K562 (cell line): ENCODE measurements around the gene LGALS12.

ENCODE experiments used
- NFXL1 ChIP-seq: fragments of 450-650 bp; formaldehyde crosslinking; IDR thresholded peaks from 2 replicates; pipeline ENCODE4 v1.4.0; 2021; ENCODE audit warnings: mild to moderate bottlenecking
- ZBTB8A ChIP-seq: fragments of 450-650 bp; IDR thresholded peaks from 2 replicates; pipeline ENCODE4 v1.6.1; 2018; ENCODE audit warnings: mild to moderate bottlenecking, moderate library complexity; ENCODE audit not compliant: partially characterized antibody
- TF ChIP-seq, protein P1 (sequence below), 3 experiments: IDR thresholded peaks in 2 of 3; conservative IDR thresholded peaks in 1 of 3; 2 replicates each; pipeline ENCODE4 v1.5.1; 2011 to 2012; ENCODE audit warnings: low read length in 3 of 3, mild to moderate bottlenecking in 3 of 3, control low read depth in 2 of 3, improper control_type of control experiment in 1 of 3, inconsistent platforms in 1 of 3, low read depth in 1 of 3, mixed read lengths in 1 of 3, moderate library complexity in 1 of 3; ENCODE audit not compliant: insufficient read depth in 2 of 3

DNA sequence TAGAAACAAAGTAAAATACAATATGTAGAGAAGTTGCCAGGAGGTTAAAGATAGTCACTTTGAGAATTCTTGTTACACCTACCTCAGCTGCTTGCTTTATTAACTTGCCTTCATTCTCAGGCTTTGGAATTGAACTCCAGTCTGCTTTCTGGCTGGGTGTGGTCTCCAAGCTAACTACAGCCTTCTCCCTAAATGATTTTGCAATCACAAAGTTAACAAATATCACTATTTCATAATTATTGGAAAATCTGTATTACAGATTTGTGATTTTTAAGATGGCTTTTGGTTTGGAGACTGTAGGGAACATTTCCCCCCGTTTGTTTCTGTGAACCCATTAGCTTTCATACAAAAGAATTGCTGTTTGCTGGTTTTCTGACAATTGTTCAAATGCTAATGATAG, 17.1 kb upstream of the LGALS12 start:
- TF ChIP-seq, protein P1, sequence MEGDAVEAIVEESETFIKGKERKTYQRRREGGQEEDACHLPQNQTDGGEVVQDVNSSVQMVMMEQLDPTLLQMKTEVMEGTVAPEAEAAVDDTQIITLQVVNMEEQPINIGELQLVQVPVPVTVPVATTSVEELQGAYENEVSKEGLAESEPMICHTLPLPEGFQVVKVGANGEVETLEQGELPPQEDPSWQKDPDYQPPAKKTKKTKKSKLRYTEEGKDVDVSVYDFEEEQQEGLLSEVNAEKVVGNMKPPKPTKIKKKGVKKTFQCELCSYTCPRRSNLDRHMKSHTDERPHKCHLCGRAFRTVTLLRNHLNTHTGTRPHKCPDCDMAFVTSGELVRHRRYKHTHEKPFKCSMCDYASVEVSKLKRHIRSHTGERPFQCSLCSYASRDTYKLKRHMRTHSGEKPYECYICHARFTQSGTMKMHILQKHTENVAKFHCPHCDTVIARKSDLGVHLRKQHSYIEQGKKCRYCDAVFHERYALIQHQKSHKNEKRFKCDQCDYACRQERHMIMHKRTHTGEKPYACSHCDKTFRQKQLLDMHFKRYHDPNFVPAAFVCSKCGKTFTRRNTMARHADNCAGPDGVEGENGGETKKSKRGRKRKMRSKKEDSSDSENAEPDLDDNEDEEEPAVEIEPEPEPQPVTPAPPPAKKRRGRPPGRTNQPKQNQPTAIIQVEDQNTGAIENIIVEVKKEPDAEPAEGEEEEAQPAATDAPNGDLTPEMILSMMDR (IDR thresholded peaks at IDR 0.05 in 2 of 3, conservative IDR thresholded peaks at IDR 0.05 in 1 of 3; ENCODE audit: insufficient read depth in 2 of 3, low read depth in 1 of 3, low read length in 3 of 3) = no peak
- no peak for TF ChIP-seq ZBTB8A
- no peak for TF ChIP-seq NFXL1 (CRISPR knock-in tag)
